ENCODE measurements around the gene PEX5L. TPM values are rescaled to one million over a fixed set of nuclear protein-coding genes. Genes with fewer than 3 reads are reported as not detected.

The PEX5L gene
- total RNA-seq, 1 donor from 2014 or later, result 0.78 TPM

GRCh38 chr3:179935710-179936109 is 101.0 kb downstream of the PEX5L start:
- Histone ChIP-seq H3K4me1 (no peaks in the 10 kb centered on the region), H3K4me3 (no peak overlapping the region), H3K9me3 (no peaks in the 10 kb centered on the region), H3K27ac (no peak overlapping the region), H3K27me3 (no peaks in the 10 kb centered on the region), H3K36me3 (no peaks in the 10 kb centered on the region)
- ATAC-seq, result no peak
- no peak for TF ChIP-seq CTCF (IDR thresholded peaks at IDR 0.05)
- intact Hi-C loops (cut with DNase I), result no loop called here
- DNase-seq, result no peak

- Histone ChIP-seq H3K9me3 (no peaks in the 10 kb centered on the region), H3K27ac (no peak overlapping the region), H3K27me3 (no peaks in the 10 kb centered on the region), H3K4me3 (no peak overlapping the region), H3K36me3 (no peaks in the 10 kb centered on the region), H3K4me1 (no peaks in the 10 kb centered on the region)
- intact Hi-C loops (cut with DNase I), result no loop called here
- no peak for TF ChIP-seq CTCF (IDR thresholded peaks at IDR 0.05)
- DNase-seq, result no peak
- no peak for ATAC-seq
These were observed 102.8 kb downstream of the PEX5L start for GRCh38 chr3:179933914-179934313.

DNA sequence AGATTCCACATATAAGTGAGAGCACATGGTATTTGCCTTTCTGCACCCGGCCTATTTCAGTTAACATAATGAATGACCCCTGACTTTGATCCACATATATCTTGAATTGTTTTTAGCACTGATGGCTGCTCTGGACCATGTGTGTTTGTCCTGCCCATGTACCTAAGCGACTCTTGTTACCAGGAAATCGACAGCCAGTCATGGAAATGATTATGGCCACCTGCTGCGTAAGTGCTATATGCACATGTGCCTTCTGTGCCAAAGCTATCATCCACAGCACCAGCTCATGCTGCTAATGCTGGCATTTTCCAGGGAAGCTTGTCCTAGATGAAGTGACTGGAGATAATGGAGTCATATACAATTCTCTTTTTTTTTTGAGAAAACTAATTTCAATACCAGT is 103.7 kb downstream of the PEX5L start:
- intact Hi-C loops (cut with DNase I), result no loop called here
- DNase-seq, result no peak

GRCh38 chr3:179932674-179933073 is 104.1 kb downstream of the PEX5L start:
- no peak overlapping the region for H3K27ac ChIP-seq
- no peak for TF ChIP-seq CTCF (IDR thresholded peaks at IDR 0.05)
- no peak for DNase-seq
- no peaks in the 10 kb centered on the region for H3K4me1 ChIP-seq
- ATAC-seq, result no peak
- no peaks in the 10 kb centered on the region for H3K27me3 ChIP-seq
- intact Hi-C loops (cut with DNase I), result no loop called here
- H3K9me3 ChIP-seq, result no peaks in the 10 kb centered on the region
- no peaks in the 10 kb centered on the region for H3K36me3 ChIP-seq
- H3K4me3 ChIP-seq, result no peak overlapping the region

More for the DNA sequence above, 103.7 kb downstream of the PEX5L start:
- Histone ChIP-seq H3K9me3 (no peaks in the 10 kb centered on the region), H3K27me3 (no peaks in the 10 kb centered on the region), H3K36me3 (no peaks in the 10 kb centered on the region), H3K4me1 (no peaks in the 10 kb centered on the region), H3K4me3 (no peak overlapping the region), H3K27ac (no peak overlapping the region)
- ATAC-seq, result no peak
- TF ChIP-seq CTCF (IDR thresholded peaks at IDR 0.05), result no peak

- DNase-seq (no peak), ATAC-seq (peak; percentile 76)
- intact Hi-C loops (cut with DNase I), result no loop called here
- peak; percentile 80 for TF ChIP-seq CTCF (IDR thresholded peaks at IDR 0.05)
- no peak overlapping the region for H3K27ac ChIP-seq
- H3K4me3 ChIP-seq, result no peak overlapping the region
- H3K9me3 ChIP-seq, result no peaks in the 10 kb centered on the region
- no peaks in the 10 kb centered on the region for H3K27me3 ChIP-seq
- no peaks in the 10 kb centered on the region for H3K4me1 ChIP-seq
- H3K36me3 ChIP-seq, result no peaks in the 10 kb centered on the region
These were observed 107.6 kb downstream of the PEX5L start for GRCh38 chr3:179929091-179929529.

GRCh38 chr3:179927191-179927590 is 109.5 kb downstream of the PEX5L start:
- DNase-seq (no peak), ATAC-seq (no peak)
- H3K27me3 ChIP-seq, result no peaks in the 10 kb centered on the region
- H3K9me3 ChIP-seq, result no peaks in the 10 kb centered on the region
- no peak for TF ChIP-seq CTCF (IDR thresholded peaks at IDR 0.05)
- H3K27ac ChIP-seq, result no peak overlapping the region
- H3K36me3 ChIP-seq, result no peaks in the 10 kb centered on the region
- intact Hi-C loops (cut with DNase I), result no loop called here
- H3K4me3 ChIP-seq, result no peak overlapping the region
- H3K4me1 ChIP-seq, result no peaks in the 10 kb centered on the region

Measured in upper lobe of right lung (tissue), 1 donor.